HuH-7.5 (cell line): ENCODE data around the gene PPFIA2.
A peak's percentile ranks its signal among the peaks of the same experiment; 100 is the strongest.

Source experiments
- DNase-seq: peaks from one replicate; pipeline ENCODE4 v3.0.0; 2011; ENCODE audit warnings: low spot score

The PPFIA2 gene

GRCh38 chr12:81347404-81347803 lies 411.7 kb downstream of the PPFIA2 start:
- no peak for DNase-seq

- DNase-seq, result no peak
These were observed 418.2 kb downstream of the PPFIA2 start for GRCh38 chr12:81340910-81341309.

GRCh38 chr12:81339071-81339470 lies 420.1 kb downstream of the PPFIA2 start:
- DNase-seq, result no peak

GRCh38 chr12:81337886-81338285 lies 421.3 kb downstream of the PPFIA2 start:
- DNase-seq, result no peak

- DNase-seq, result no peak
These were observed 425.3 kb downstream of the PPFIA2 start for GRCh38 chr12:81333812-81334211.

- DNase-seq, result no peak
These were observed 427.1 kb downstream of the PPFIA2 start for GRCh38 chr12:81332054-81332453.

GRCh38 chr12:81330480-81330879 lies 428.7 kb downstream of the PPFIA2 start:
- DNase-seq, result no peak

GRCh38 chr12:81329085-81329484 lies 430.1 kb downstream of the PPFIA2 start:
- DNase-seq, result peak; percentile 3

GRCh38 chr12:81327425-81327824 lies 431.7 kb downstream of the PPFIA2 start:
- DNase-seq, result no peak

GRCh38 chr12:81325086-81325485 lies 434.1 kb downstream of the PPFIA2 start:
- no peak for DNase-seq

- no peak for DNase-seq
These were observed 444.1 kb downstream of the PPFIA2 start for GRCh38 chr12:81314903-81315531.

GRCh38 chr12:81303935-81304334 lies 455.2 kb downstream of the PPFIA2 start:
- DNase-seq, result no peak

GRCh38 chr12:81300454-81300853 lies 458.7 kb downstream of the PPFIA2 start:
- DNase-seq, result no peak

GRCh38 chr12:81297601-81298000 lies 461.5 kb downstream of the PPFIA2 start:
- no peak for DNase-seq

- DNase-seq, result no peak
These were observed 462.4 kb downstream of the PPFIA2 start for GRCh38 chr12:81296556-81297305.

GRCh38 chr12:81295251-81295650 lies 463.9 kb downstream of the PPFIA2 start:
- no peak for DNase-seq

GRCh38 chr12:81294325-81295190 lies 464.6 kb downstream of the PPFIA2 start:
- DNase-seq, result no peak

- no peak for DNase-seq
These were observed 470.5 kb downstream of the PPFIA2 start for GRCh38 chr12:81288651-81289050.

GRCh38 chr12:81284137-81284536 lies 475.0 kb downstream of the PPFIA2 start:
- DNase-seq, result no peak

GRCh38 chr12:81274637-81275529 lies 484.3 kb downstream of the PPFIA2 start:
- no peak for DNase-seq

- DNase-seq, result no peak
These were observed 488.8 kb downstream of the PPFIA2 start for GRCh38 chr12:81270385-81270784.

- no peak for DNase-seq
These were observed 496.1 kb downstream of the PPFIA2 start for GRCh38 chr12:81263072-81263471.
